Muscle of arm (tissue), 12 donors: Measurements from ENCODE around the gene LTK. TPM values are rescaled to one million over a fixed set of nuclear protein-coding genes. Genes with fewer than 3 reads are reported as not detected.
"Not testable (repeated sequence)": the region's sequence is repeated elsewhere in the genome, so short reads cannot be mapped to it uniquely, and the experiment has no call there.

ENCODE experiments used
- DNase-seq: peaks from one replicate; pipeline ENCODE4 v3.0.0-alpha.2; 2013
- polyA plus RNA-seq, 12 donors: library from polyadenylated mRNA; unstranded; fragments of 120-200 nt; gene quantifications; one replicate each; pipeline ENCODE4 v1.2.1, GENCODE V29; 2013; ENCODE audit not compliant: insufficient read length in 12 of 12

LTK gene
- polyA plus RNA-seq, 12 donors: 5.0 to 15.6 (median 9.7) TPM; not detected in 1

DNA sequence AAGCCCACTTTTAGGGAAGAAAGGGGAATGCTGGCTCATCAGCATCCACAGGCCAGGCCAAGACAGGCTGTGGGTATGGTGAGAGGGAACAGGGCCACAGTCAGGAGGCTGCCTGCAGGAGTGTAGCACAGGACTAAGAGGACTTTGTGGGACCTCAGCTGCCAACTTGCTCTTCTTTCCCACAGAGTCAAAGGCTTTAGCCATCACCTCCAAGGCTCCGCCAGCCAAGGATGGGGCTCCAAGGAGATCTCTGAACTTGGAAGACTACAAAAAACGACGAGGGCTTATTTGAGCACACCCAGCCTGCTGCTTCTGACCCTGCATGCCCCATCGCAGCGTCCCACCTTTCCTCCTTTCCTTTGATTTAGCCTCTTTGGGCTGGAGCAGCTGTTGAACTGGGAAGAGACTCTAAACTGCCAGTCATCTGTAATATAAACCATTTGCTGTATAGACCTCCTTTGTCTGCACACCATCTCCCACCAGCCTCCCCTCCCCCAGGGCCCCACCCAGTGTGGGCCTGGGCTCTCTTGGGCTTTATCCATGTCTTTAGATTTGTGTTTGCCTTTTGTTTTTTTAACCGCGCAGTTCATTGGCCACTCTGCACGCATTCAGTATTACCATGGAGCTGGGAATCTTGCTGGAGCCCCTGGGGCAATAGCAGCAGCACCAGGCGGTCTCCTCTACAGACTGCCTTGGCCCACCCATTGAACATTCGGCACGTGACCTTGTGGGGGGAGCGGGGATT lies 33.1 kb downstream of the LTK start:
- DNase-seq: no peak

DNA sequence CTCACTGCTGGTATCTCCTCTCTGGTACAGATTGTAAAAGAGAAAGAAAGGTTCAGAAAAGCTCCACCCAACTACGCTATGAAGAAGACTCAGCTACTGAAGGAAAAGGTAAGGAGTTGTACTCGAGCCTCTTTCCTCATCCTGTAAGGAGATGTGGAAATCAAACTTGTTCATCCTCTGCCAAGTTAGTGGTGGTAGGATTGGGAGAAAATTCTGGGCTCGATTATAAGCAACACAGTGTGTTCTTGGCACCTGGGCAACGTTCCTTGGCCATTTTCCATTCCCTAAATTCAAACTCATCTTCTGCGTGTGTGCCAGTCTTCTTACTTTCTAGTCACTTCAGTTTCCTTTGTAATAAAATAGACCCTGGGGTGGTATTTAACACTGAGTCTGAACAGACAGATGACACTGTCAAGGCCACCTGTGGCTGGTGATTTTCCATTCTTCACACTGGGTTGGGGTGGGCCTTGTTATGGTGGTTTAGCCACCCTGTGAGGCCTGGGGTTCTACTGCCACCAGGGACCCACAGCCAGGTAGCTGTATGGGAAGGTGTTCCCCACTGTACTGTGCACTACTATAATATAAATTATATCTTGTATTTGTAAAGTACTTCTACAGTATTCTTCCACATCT lies 37.1 kb downstream of the LTK start:
- no peak for DNase-seq

DNA sequence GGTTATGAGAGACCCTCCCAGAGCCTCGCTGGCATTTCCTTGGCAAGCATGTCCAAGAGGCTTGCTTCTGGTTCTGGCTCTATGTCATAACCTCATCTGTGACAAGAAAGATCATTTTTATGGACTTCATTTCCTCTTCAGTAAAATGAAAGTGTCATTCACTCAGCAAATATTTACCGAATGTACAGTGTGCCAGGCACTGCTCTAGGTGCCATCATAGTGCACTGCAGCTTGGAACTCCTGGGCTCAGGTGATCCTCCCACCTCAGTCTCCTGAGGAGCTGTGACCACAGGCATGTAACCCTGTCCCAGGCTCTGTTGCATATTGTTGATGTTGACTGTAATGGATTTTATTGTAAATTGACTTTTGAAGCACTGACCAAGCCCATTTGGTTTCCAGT lies 38.7 kb downstream of the LTK start:
- DNase-seq: no peak

DNA sequence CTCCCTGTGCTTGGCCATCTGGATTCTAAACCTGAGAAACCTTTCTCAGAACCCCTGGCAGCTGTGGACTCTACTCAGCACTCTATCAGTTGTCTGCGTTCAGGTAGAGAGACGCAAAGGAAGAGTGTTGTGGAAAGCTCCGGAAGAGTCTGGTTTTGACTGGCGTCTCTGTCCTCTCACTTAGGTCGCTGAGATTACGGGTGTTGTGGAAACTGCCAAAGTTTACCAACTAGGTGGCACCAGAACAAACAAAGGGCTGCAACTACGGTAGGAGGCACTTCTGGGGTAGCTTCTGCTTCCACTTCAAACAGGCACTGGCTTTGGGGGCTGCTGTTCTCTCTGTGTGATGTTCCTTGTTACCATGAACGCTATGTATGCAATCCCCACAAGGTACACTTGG lies 39.2 kb downstream of the LTK start:
- no peak for DNase-seq

DNA sequence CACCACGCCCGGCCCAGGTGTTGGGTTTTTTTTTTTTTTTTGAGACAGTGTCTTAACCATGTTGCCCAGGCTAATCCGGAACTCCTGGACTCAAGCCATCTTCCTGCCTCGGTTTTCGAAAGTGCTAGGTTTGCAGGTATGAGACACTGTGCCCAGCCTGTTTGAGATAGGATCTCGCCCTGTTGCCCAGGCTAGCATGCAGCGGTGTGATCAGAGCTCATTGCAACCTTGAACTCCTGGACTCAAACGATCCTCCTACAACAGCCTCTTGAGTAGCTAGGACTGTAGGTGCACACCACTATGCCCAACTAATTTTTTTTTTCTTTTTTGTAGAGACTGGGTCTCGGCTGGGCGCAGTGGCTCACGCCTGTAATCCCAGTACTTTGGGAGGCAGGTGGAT lies 40.2 kb downstream of the LTK start:
- DNase-seq: no peak

DNA sequence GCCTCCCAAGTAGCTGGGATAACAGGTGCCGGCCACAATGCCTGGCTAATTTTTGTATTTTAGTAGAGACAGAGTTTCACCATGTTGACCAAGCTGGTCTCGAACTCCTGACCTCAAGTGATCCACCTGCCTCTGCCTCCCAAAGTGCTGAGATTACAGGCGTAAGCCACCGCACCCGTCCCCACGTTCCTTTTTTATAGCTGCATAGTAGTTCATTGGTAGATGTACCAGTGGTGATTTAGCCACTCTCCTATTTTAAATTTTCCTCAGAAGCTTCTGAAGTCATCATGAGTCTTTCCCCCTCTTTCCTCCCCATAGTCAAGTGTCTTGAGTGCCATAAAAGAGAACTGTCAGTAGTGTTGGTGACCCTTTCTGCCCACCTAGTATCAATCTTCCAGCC lies 44.0 kb downstream of the LTK start:
- not testable (repeated sequence) for DNase-seq

DNA sequence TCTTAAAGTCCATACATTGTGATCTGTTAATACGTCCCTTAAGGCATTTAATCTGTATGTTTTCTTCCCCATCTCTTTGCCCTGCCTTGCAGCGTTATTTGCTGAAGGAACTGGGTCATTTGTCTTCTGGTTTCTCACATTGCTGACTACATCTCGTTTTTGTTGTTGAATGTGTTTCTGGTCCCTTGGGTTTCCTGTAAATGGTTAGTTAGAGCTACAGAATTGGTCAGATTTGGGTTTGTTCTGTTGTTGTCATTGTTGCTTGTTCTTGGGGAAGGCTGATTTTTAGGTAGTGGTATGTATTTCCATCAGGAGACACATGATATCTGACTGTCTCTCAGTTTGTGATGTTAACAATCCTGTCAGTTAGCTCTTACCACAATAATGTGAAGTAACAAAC lies 46.9 kb downstream of the LTK start:
- DNase-seq: no peak

DNA sequence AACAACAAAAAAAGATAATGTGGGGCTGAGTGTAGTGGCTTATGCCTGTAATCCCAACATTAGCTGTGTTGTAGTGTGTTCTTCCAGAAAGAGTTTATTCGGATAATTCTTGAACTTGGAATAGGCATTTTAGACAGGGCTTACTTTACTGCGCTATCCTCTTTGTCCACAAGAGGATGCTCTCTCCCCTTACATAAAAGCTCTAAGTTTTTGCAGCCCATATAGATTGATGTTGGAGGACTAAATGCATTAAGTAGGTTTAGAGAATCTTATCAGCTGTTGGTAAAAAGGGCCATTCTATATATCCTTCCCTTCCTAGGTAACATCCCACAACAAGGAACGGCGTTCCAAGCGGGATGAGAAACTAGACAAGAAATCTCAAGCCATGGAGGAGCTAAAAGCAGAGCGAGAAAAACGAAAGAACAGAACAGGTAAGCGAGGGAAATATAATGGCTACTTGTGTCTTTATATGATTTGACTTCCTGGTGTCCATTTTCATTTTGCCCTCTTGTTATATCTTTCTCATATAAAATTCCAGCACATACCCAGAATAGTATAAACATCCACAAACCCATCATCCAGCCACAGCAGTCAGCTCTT lies 47.7 kb downstream of the LTK start:
- DNase-seq: peak; percentile 45

DNA sequence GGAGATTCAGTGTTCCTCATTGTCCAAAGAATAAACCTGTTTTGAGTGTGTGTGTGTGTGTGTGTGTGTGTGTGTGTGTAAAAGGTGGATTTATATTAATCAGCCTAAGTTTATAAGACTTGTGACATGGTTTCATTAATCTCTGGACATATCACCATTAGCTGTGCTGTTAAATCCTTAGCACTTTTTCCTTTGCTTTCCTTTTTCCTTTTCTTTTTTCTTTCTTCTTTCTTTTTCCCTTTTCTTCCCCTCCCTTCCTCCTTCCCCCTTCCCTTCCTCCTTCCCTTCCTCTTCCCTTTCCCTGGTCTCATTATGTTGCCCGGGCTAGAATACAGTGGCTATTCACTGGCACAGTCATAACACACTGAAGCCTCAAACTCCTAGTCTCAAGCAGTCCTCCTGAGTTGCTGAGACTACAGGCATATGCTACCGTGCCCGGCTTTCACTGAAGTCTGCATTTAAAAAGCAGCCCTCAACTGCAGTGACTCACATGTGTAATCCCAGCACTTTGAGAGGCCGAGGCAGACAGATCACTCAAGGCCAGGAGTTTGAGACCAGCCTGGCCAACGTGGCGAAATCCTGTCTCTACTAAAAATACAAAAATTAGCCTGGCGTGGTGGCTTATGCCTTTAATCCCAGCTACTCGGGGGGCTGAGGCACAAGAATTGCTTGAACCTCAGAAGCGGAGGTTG lies 48.6 kb downstream of the LTK start:
- no peak for DNase-seq

DNA sequence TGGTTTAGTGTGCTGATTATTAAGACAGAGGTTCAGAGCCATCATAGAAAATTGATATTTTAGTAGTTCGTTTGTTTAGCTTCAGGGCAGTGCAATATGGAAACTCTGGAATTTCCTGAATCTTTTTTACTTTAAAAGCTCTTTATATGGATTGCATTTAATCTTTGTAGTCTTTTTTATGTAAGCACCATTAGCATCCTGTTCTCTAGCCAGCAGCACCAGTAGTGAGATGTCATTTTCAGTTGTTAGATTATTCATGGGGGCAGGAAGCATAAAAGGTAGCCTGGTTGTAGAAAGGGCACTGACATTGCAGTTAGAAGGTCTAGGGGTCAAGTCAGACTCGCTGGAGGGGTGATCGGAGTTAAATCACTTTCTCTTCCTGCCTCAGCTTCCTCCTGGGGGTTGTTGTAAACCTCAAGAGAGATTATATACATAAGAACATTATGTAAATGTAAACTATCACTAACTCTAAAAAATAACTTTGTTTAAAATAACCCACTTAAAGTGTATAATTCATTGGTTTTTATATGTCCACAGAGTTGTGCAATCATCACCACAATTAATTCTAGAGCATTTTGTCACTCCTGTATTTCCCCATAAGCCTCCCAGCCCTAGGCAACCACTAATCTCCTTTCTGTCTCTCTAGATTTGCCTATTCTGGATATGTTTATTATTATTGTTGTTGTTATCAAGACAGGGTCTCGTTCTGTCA lies 51.4 kb downstream of the LTK start:
- no peak for DNase-seq

Other genes with a start within 250 kb of the LTK start
- gene OIP5, start 181.2 kb downstream of the LTK start, polyA plus RNA-seq: 1 to 10 TPM in 11 of 12 donors, not detected in 1; 2.6 to 9.3 (median 3.9) TPM
- 10 to 100 TPM in 11 of 12 donors, not detected in 1; 21.7 to 88.5 (median 45.9) TPM for gene NUSAP1, start 180.9 kb downstream of the LTK start, polyA plus RNA-seq
- 10 to 100 TPM in 10 of 12 donors, not detected in 2; 15.4 to 23.1 (median 20.1) TPM for gene NDUFAF1, start 111.3 kb downstream of the LTK start, polyA plus RNA-seq
- 10 to 100 TPM in 11 of 12 donors, not detected in 1; 48.4 to 70.5 (median 53.7) TPM for gene RTF1, start 96.7 kb downstream of the LTK start, polyA plus RNA-seq
- gene ITPKA, start 20.0 kb downstream of the LTK start, polyA plus RNA-seq: 10 to 100 TPM in 1 of 12 donors, under 1 TPM in 10, not detected in 1; 0.22 to 14.4 (median 0.36) TPM
- 10 to 100 TPM in 11 of 12 donors, not detected in 1; 18.8 to 39.1 (median 20.5) TPM for gene RPAP1, start 30.4 kb upstream of the LTK start, polyA plus RNA-seq
- 10 to 100 TPM in 11 of 12 donors, not detected in 1; 12.1 to 31.9 (median 20.8) TPM for gene TYRO3, start 45.4 kb upstream of the LTK start, polyA plus RNA-seq
- gene MGA, start 146.6 kb upstream of the LTK start, polyA plus RNA-seq: 10 to 100 TPM; 19.2 to 34.4 (median 23.2) TPM